ENCODE results near the gene LSR.

DNA sequence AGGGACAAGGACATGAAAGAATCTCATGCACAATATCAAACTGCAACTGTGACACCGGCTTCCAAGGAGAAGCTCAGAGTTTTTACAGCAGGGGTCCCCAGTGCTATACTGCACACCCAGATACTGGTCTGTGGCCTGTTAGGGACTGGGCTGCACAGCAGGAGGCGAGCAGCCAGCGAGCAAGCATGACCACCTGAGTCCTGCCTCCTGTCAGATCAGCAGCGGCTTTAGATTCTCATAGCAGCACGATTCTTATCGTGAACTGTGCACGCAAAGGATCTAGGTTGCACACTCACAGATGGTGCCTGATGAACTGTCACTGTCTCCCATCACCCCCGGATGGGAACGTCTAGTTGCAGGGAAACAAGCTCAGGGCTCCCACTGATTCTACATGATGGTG is 67.1 kb downstream of the LSR start:
- TF ChIP-seq, protein P1, sequence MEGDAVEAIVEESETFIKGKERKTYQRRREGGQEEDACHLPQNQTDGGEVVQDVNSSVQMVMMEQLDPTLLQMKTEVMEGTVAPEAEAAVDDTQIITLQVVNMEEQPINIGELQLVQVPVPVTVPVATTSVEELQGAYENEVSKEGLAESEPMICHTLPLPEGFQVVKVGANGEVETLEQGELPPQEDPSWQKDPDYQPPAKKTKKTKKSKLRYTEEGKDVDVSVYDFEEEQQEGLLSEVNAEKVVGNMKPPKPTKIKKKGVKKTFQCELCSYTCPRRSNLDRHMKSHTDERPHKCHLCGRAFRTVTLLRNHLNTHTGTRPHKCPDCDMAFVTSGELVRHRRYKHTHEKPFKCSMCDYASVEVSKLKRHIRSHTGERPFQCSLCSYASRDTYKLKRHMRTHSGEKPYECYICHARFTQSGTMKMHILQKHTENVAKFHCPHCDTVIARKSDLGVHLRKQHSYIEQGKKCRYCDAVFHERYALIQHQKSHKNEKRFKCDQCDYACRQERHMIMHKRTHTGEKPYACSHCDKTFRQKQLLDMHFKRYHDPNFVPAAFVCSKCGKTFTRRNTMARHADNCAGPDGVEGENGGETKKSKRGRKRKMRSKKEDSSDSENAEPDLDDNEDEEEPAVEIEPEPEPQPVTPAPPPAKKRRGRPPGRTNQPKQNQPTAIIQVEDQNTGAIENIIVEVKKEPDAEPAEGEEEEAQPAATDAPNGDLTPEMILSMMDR (IDR thresholded peaks at IDR 0.05), result no peak
- no peak for TF ChIP-seq POLR2AphosphoS5 (IDR thresholded peaks at IDR 0.05)
